ENCODE measurements around the gene NMNAT3.

NMNAT3 gene

GRCh38 chr3:139677388-139678155 lies at the start of gene NMNAT3:
TSS of gene NMNAT3 (minus strand) at chr3:139677972. CDS start at chr3:139627724, 50,248 bp downstream.
- peak; percentile 31 for DNase-seq

GRCh38 chr3:139721370-139721769 lies 43.6 kb upstream of the NMNAT3 start:
- DNase-seq = no peak

- DNase-seq = peak; percentile 26
Measured at GRCh38 chr3:139718415-139718814, 40.6 kb upstream of the NMNAT3 start.

- DNase-seq = no peak
Measured at GRCh38 chr3:139716908-139717485, 39.2 kb upstream of the NMNAT3 start.

DNA sequence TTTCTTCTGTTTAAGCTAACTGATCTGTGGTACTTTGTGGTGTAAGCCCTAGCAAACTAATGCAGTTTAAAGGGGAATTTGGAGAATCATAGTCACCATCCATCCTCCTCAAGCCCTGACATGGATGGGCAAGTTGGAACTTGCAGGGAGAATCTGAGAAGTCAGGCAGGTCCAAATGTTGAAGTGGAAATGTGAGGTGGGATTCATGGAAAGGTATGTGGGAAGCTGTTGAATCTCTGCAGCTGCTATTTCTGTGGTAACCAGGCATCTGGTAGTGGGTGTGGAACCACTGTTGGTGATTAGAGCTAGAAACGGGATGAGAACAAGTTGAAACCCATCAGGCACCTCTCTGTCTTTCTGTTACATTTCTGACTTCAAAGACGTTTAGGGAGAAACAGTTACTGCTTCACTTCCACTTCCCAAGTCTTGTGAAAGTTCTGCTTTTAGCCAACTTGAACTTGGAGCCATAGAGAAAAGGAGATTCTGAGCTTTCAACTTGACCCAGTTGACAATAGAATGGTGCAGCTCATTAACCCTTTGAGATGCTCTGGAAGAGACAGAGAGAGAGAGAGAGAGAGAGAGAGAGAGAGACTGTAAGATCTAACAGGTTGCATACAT lies 38.1 kb upstream of the NMNAT3 start:
- DNase-seq = no peak

DNA sequence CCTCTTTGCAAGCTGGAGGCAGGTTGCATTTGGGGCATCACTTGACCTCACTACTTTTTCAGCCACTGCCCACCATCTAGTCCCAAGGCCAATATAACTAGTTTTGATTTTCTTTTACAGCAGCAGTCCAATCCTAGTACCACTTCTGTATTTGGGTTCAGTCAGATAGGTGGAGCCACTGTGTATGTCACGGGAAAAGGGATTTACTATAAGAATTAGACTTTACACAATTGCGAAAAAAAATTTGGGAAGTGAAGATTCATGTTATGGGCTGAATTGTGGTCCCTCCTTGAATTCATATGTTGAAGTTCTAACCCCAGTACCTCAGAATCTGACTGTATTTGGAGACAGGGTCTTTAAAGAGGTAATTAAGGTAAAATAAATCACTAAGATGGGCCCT lies 37.4 kb upstream of the NMNAT3 start:
- DNase-seq = no peak

DNA sequence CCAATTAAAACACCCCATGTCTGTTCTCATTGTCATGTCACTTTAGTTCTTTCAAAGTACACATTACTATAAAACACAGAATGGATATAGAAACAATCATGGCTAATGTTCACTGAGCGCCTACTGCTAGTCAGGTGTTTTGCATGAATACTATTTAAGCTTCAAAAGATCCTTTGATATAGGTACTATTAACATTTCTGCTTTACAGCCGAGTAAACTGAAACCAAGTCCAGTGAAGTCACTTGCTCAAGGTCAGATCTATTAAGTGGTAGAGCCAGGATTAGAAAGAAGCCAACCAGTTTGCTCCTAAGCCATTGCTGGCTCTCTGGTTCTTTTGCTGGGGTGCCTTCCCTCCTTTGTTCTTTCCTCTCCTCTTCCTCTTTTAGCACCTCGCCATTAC lies 32.4 kb upstream of the NMNAT3 start:
- DNase-seq = no peak

DNA sequence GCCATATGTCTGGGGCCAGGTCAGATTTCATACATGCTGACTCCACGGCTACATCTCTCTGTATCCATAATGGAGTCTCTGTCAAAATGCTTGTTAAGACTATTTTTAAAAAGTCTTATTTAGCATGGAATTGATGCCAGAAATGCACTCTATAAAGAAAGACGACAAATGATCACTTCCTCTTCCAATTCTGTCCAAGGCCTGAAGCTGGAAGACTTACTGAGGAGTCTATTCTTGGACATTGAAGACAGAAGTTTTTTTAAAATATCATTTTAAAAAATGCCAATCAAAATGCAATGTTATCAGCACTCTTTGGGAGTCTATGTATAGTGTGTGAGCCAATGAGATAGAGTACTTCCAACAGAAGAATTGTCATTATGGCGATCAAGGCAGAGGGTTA lies 27.9 kb upstream of the NMNAT3 start:
- no peak for DNase-seq

- no peak for DNase-seq
Measured at GRCh38 chr3:139696314-139696604, 18.5 kb upstream of the NMNAT3 start.

GRCh38 chr3:139695426-139696313 lies 17.9 kb upstream of the NMNAT3 start:
- DNase-seq = no peak

DNA sequence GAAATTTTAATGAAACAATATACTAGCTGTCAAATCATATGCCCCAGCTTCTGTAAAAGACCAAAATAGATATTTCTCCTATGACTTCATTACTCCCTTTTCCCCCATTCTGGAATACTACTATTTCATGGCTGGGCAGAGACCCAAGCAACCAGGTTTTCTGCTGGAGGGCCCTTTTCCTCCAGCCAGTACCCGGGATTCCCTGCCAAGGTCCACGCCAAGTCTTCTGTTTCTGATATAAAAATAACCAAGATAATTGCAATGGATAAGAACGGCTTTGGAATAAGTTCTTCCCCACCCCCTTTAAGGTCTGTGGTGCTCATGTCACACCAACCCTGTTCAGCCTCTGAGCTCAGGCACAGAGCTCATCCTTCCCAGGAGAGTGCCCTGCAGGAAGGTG lies 17.2 kb upstream of the NMNAT3 start:
- no peak for DNase-seq

DNA sequence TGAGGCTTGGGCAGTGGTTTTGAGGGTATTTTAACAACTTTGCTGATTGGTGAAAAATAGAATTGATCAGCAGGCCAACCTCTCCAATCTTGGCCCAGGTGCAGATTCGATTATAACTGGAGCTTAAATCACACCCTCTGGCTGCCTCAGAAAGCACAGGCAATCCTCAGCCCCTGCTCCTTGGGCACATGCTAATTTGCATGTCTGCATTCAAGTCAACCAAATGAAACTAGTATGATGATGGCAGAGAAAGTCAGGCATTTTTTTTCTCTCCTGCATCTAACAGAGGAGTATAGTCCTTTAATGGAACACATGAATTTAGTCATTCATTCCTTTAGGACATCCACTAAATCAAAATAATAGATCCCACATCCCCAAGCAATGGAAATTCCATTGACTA lies 16.8 kb upstream of the NMNAT3 start:
- no peak for DNase-seq

GRCh38 chr3:139691619-139692018 lies 13.8 kb upstream of the NMNAT3 start:
- no peak for DNase-seq

DNA sequence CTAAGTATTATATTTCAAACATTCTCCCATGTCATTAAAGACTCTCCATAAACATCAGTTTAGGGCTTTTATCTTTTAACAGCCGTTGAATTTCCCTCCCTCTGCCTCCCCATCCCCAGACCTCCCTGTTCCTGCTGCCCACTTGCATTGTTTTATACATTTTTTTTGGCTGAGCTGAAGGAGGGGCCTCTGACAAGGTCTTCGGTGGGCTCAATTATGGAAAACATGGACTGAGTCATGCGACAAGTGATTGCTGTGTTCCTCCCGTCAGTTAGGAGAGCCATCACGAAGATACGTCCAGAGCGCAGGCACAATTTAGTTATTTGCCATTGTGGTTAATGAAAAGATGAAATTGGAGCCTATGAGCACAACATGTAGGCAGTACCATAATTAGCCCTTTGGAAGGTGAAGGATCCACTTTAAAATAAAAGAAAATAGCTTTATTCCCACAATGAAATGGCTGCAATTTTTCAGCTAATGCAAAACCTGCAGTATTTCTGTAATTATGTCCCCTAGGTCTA lies 12.0 kb upstream of the NMNAT3 start:
- no peak for DNase-seq

GRCh38 chr3:139689122-139689521 lies 11.3 kb upstream of the NMNAT3 start:
- DNase-seq = no peak

DNA sequence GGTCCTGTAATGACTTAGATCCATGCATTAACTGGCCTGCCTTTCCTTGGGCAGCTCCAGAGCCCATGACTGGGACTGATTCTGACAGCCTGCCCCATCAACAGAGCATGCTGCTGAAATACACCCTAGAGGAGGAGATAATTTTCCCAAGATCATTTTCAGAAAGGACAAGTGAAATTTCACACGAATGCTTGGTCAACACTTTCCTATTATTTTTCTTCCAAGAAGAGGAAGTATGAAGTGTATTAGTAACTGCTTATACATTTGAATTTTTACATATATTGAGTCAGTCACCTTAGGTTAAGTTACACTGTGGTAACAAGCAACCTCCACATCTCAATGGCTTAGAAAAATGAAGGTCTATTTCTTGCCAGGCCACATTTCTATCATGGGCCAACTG lies 9.7 kb upstream of the NMNAT3 start:
- DNase-seq = no peak

DNA sequence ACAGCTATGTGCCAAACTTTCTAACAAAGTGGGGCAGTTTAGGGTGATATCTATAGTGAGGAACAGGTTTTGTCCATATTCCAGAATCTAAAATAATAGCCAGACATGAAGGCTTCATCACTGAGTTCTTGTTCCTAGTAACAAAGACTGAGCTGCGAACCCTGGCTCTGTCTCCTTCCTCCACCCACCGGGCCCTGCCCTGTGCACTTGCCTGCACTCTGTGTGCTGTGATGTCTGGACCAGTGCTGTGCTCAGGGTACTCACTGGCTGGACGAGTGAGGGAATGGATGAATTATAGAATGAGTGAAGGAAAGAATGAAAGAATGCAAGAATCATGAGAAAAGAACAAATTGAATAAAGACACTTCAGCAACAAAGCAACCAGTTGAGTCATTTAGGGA lies 8.9 kb upstream of the NMNAT3 start:
- no peak for DNase-seq

DNA sequence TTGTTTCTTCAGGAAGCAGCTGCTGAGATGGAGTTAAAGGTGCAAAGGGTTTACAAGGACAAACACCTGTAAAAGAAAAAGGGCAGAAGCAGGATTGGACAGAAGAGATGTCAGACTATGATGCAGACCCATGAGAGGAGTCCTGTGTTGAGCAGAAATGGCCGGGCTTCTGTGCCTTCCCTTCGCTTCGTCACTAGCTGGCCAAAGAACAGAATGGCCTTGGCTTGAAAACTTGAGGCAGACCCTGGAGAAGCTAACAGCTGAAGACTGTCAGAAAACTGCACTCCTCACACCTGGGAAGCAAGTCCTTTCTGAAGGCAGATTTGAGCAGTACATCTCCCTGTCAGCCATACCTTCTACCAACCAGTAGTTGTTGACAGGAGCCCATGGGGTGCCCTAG lies 8.4 kb upstream of the NMNAT3 start:
- no peak for DNase-seq

DNA sequence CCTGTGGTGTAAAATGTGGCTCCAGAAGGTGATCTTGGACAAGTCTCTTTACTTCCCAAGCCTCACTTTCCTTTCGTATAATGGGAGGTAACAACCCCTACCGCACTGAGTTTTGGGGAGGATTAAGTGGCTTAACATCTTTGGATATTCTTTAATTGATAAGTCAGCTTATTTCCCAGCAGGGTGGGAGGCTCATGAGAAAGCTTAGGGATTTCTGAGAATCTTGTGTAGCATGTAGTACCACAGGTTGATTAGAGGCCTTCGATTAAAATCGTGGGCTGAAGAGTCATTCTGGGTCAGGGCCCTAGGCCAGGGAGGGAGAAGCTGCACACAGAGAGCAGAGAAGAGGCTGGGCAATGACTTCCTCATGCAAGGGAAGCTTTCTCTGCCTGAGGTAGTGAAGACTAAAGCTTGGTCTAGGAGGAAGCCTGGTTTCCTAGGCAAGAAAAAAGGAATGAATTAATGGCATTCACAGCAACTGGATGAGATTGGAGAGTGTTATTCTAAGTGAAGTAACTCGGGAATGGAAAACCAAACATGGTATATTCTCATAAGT lies 1.5 kb upstream of the NMNAT3 start:
- DNase-seq = no peak

DNA sequence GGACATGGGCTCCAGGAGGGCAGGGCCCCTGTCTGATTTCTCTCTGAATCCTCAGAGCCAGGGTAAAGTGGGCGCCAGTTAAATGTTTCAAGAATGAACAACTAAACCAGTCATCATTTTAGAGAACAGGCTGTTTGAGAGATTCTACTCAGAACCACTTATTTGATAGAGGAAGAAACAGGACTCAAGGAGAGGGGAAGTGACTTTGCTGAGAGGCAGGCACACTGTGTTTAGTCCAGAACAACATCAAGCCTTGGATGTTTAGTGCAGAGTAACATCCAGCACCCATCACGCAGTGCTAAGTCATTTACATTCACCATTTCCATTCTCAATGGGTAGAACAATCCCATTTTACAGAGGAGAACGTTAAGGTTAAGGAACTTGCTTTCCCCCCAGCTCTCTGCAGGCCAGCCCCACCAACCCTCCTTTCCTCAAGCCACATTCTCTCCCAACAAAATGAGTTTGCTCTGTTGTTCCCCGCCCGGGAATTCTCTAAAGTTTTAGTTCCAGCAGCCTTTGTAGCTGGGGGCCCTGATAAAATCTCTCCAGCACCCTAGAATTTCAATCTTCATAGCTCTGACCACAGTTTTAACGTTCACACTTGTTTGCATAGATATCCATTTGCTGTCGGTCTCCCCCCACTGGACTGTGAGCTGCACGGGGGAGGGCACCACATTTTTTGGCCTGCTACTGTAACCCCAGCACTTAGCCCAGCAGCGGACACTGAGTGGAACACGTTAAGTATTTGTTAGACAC lies 962 bp downstream of the NMNAT3 start:
- no peak for DNase-seq

DNA sequence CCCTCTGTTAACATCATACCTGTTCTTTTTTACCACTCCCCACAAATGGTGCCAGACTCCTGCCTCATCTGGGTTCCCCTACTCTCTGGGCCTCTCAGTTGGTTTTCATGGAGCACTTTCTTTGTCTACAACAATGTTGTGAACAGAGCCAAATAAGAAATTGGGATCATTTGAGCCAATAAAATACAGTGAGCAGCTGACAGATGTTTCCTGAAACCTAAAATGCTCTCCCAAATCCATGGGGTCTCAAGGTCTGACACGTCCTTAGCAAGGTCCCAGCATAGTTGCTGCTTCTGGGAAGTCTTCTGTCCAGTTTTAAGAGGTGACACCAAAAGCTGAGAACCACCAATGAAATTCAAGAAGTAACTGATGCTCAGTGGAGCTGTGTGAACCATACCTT lies 1.7 kb downstream of the NMNAT3 start:
- no peak for DNase-seq

DNA sequence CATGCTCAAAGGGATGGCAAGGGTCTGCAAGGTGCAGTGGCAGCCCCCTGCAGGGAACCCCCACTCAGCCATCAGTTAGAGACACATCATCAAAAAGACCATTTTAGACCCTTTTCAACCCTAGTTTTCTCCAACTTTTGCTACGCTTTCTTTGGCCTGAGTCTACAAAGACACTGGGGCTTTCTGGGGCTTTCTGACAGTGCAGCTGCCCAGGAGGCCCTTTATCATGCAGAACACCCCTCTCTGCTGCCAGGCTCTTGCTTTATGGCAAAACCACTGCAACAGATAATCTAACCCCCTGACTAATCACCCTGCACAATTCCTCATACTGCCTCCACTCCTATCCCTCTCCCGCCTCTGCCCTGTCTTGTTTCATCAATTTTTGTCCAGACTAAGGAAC lies 2.4 kb downstream of the NMNAT3 start:
- DNase-seq = no peak

Measured in 8988T (cell line).